ENCODE measurements around the gene POLH. TPM values are rescaled to one million over a fixed set of nuclear protein-coding genes. Genes with fewer than 3 reads are reported as not detected.

Gene POLH
- total RNA-seq, 4 donors from 2014 or later = 14.8 to 19.5 (median 15.2) TPM

- Histone ChIP-seq H3K4me3 (replicated peaks in 1 of 3) (peak within 1 kb of the TSS; percentile 52 to 87 (median 82)), H3K9me3 (no peaks in the 10 kb centered on the region), H3K4me1 (peaks cover 14 to 21% of the 10 kb centered on the region in 2 donors), H3K27me3 (no peaks in the 10 kb centered on the region), H3K27ac (peak within 1 kb of the TSS; percentile 52 to 76 (median 76)), H3K36me3 (peaks cover 12% of the 10 kb centered on the region in 2 donors)
- intact Hi-C loops (cut with DNase I) = no loop called here
- 6 to 8% methylated on average over 26 to 46 of the region's 48 CpGs for WGBS, 2 donors
- TF ChIP-seq CTCF (IDR thresholded peaks at IDR 0.05) (no peak), POLR2A (IDR thresholded peaks at IDR 0.05) (peak in 1 of 2 donors; percentile 79)
- DNase-seq = peak; percentile 78
Observed at GRCh38 chr6:43635387-43636307, 59.7 kb downstream of the POLH start, which contains the start of gene MAD2L1BP. Gene MAD2L1BP, plus strand, starts transcription at chr6:43635840. Its CDS starts 36 bp downstream, at chr6:43635876.

GRCh38 chr6:43636308-43636659 lies 60.3 kb downstream of the POLH start:
- Histone ChIP-seq H3K4me1 (peaks cover 14 to 21% of the 10 kb centered on the region in 2 donors), H3K27me3 (no peaks in the 10 kb centered on the region), H3K27ac (peak overlapping the region; percentile 52 to 76 (median 76)), H3K9me3 (no peaks in the 10 kb centered on the region), H3K4me3 (replicated peaks in 1 of 3) (peak overlapping the region; percentile 52 to 87 (median 82)), H3K36me3 (peaks cover 13% of the 10 kb centered on the region in 2 donors)
- DNase-seq = peak in 1 of 2 donors; percentile 28
- 14 to 18% methylated on average over 7 of the region's 7 CpGs for WGBS, 2 donors
- TF ChIP-seq CTCF (IDR thresholded peaks at IDR 0.05) (no peak), POLR2A (IDR thresholded peaks at IDR 0.05) (no peak)
- intact Hi-C loops (cut with DNase I) = no loop called here

- peaks cover 15 to 25% of the 10 kb centered on the region in 2 donors for H3K4me1 ChIP-seq
- no peaks in the 10 kb centered on the region for H3K27me3 ChIP-seq
- 90 to 92% methylated on average over 21 of the region's 21 CpGs for WGBS, 2 donors
- intact Hi-C loops (cut with DNase I) = no loop called here
- peaks cover 13 to 20% of the 10 kb centered on the region in 2 donors for H3K36me3 ChIP-seq
- no peak for TF ChIP-seq POLR2A (IDR thresholded peaks at IDR 0.05)
- no peak for TF ChIP-seq CTCF (IDR thresholded peaks at IDR 0.05)
- DNase-seq = no peak
- no peak overlapping the region for H3K4me3 ChIP-seq (replicated peaks in 1 of 3)
- no peak overlapping the region for H3K27ac ChIP-seq
- H3K9me3 ChIP-seq = no peaks in the 10 kb centered on the region
Observed at GRCh38 chr6:43639984-43640800, 64.2 kb downstream of the POLH start.

- Histone ChIP-seq H3K4me1 (peaks cover 8 to 10% of the 10 kb centered on the region in 2 donors), H3K27ac (peak within 1 kb of the TSS in 1 of 3 donors; percentile 31), H3K4me3 (replicated peaks in 1 of 3) (peak within 1 kb of the TSS in 1 of 3 donors; percentile 30), H3K9me3 (no peaks in the 10 kb centered on the region), H3K36me3 (peaks cover 7 to 13% of the 10 kb centered on the region in 2 donors), H3K27me3 (no peaks in the 10 kb centered on the region)
- peak; percentile 61 to 78 for DNase-seq
- intact Hi-C loops (cut with DNase I) = no loop called here
- TF ChIP-seq POLR2A (IDR thresholded peaks at IDR 0.05) = no peak
- TF ChIP-seq CTCF (IDR thresholded peaks at IDR 0.05) = no peak
- 1 to 5% methylated on average over 19 to 27 of the region's 52 CpGs for WGBS, 2 donors
Observed at GRCh38 chr6:43644940-43645612, 69.1 kb downstream of the POLH start, which contains the start of gene RSPH9. Gene RSPH9, plus strand, starts transcription at chr6:43645036. Its CDS starts 63 bp downstream, at chr6:43645099.
